ENCODE results near the gene HS3ST4. TPM values are rescaled to one million over a fixed set of nuclear protein-coding genes. Genes with fewer than 3 reads are reported as not detected.

Gene HS3ST4
- total RNA-seq, 2 donors from 2014 or later = not detected

- Histone ChIP-seq H3K27ac (no peak overlapping the region), H3K36me3 (no peaks in the 10 kb centered on the region)
Measured at GRCh38 chr16:26158142-26158759, 466.5 kb downstream of the HS3ST4 start.

GRCh38 chr16:26161461-26162180 lies 469.9 kb downstream of the HS3ST4 start:
- H3K4me3 ChIP-seq = no peak overlapping the region
- H3K36me3 ChIP-seq = no peaks in the 10 kb centered on the region
- DNase-seq (ENCODE audit: low spot score) (no peak), ATAC-seq (ENCODE audit: insufficient number of reproducible peaks, low FRiP score, low read depth) (no peak)
- H3K27ac ChIP-seq = no peak overlapping the region
- no peaks in the 10 kb centered on the region for H3K9me3 ChIP-seq
- no peaks in the 10 kb centered on the region for H3K4me1 ChIP-seq (ENCODE audit: control insufficient read depth in 1 of 2, low read depth in 2 of 2)
- no peak for TF ChIP-seq CTCF (IDR thresholded peaks at IDR 0.05)
- no peaks in the 10 kb centered on the region for H3K27me3 ChIP-seq (replicated peaks; ENCODE audit: insufficient read depth)

More at GRCh38 chr16:26158142-26158759, 466.5 kb downstream of the HS3ST4 start:
- no peak for ATAC-seq (ENCODE audit: insufficient number of reproducible peaks, low FRiP score, low read depth)
- DNase-seq (ENCODE audit: low spot score) = no peak
- H3K27me3 ChIP-seq (replicated peaks; ENCODE audit: insufficient read depth) = no peaks in the 10 kb centered on the region
- no peak overlapping the region for H3K4me3 ChIP-seq
- no peaks in the 10 kb centered on the region for H3K4me1 ChIP-seq (ENCODE audit: control insufficient read depth in 1 of 2, low read depth in 2 of 2)
- no peak for TF ChIP-seq CTCF (IDR thresholded peaks at IDR 0.05)
- H3K9me3 ChIP-seq = no peaks in the 10 kb centered on the region

- DNase-seq (ENCODE audit: low spot score) = no peak
- no peak for ATAC-seq (ENCODE audit: insufficient number of reproducible peaks, low FRiP score, low read depth)
- Histone ChIP-seq H3K9me3 (no peaks in the 10 kb centered on the region), H3K36me3 (no peaks in the 10 kb centered on the region), H3K4me3 (no peak overlapping the region), H3K27me3 (replicated peaks; ENCODE audit: insufficient read depth) (no peaks in the 10 kb centered on the region), H3K27ac (no peak overlapping the region), H3K4me1 (ENCODE audit: control insufficient read depth in 1 of 2, low read depth in 2 of 2) (no peaks in the 10 kb centered on the region)
- TF ChIP-seq CTCF (IDR thresholded peaks at IDR 0.05) = no peak
Measured at GRCh38 chr16:26169473-26169872, 477.7 kb downstream of the HS3ST4 start.

GRCh38 chr16:26175944-26176343 lies 484.2 kb downstream of the HS3ST4 start:
- H3K4me1 ChIP-seq (ENCODE audit: control insufficient read depth in 1 of 2, low read depth in 2 of 2) = no peaks in the 10 kb centered on the region
- no peak for TF ChIP-seq CTCF (IDR thresholded peaks at IDR 0.05)
- no peak for ATAC-seq (ENCODE audit: insufficient number of reproducible peaks, low FRiP score, low read depth)

GRCh38 chr16:26177438-26177837 lies 485.7 kb downstream of the HS3ST4 start:
- Histone ChIP-seq H3K27ac (no peak overlapping the region), H3K9me3 (no peaks in the 10 kb centered on the region), H3K36me3 (no peaks in the 10 kb centered on the region), H3K27me3 (replicated peaks; ENCODE audit: insufficient read depth) (no peaks in the 10 kb centered on the region), H3K4me1 (ENCODE audit: control insufficient read depth in 1 of 2, low read depth in 2 of 2) (no peaks in the 10 kb centered on the region), H3K4me3 (no peak overlapping the region)
- ATAC-seq (ENCODE audit: insufficient number of reproducible peaks, low FRiP score, low read depth) = no peak
- DNase-seq (ENCODE audit: low spot score) = no peak
- TF ChIP-seq CTCF (IDR thresholded peaks at IDR 0.05) = no peak

More at GRCh38 chr16:26175944-26176343, 484.2 kb downstream of the HS3ST4 start:
- H3K36me3 ChIP-seq = no peaks in the 10 kb centered on the region
- no peak overlapping the region for H3K27ac ChIP-seq
- H3K27me3 ChIP-seq (replicated peaks; ENCODE audit: insufficient read depth) = no peaks in the 10 kb centered on the region
- no peak for DNase-seq (ENCODE audit: low spot score)
- H3K9me3 ChIP-seq = no peaks in the 10 kb centered on the region
- no peak overlapping the region for H3K4me3 ChIP-seq

Measured in thoracic aorta (tissue), 2 donors.